ENCODE data around the gene VBP1. TPM values are rescaled to one million over a fixed set of nuclear protein-coding genes. Genes with fewer than 3 reads are reported as not detected.

Gene VBP1
- polyA plus RNA-seq, 3 donors: 9.4 to 65.9 (median 61.1) TPM

DNA sequence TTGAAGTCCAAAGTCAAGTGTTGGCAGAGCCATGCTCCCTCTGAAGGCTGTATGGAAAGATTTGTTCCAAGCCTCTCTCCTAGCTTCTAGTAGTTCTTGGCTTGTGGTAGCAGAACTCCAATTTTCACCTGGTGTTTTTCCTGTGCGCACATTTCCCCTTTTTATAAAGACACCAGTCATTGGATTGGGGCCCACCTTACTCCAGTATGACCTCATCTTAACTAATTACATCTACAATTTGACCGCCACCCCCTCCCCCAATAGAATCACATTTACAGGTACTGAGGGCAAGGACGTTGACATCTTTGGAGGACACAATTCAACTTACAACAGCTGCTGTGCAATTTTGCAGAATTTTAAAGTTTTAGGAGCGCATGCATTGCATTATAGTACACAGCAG lies 31.2 kb downstream of the VBP1 start:
- H3K36me3 ChIP-seq (replicated peaks in 1 of 2; ENCODE audit: control insufficient read depth in 1 of 2, insufficient read depth in 2 of 2, low read length in 2 of 2): no peaks in the 10 kb centered on the region
- no peak for DNase-seq
- no peaks in the 10 kb centered on the region for H3K9me3 ChIP-seq (replicated peaks in 1 of 2; ENCODE audit: control insufficient read depth in 1 of 2, insufficient read depth in 1 of 2, low read length in 2 of 2)
- no peaks in the 10 kb centered on the region for H3K36me3 Mint-ChIP-seq
- H3K27me3 ChIP-seq (ENCODE audit: control insufficient read depth in 2 of 2, insufficient read depth in 2 of 2, low read length in 2 of 2): no peaks in the 10 kb centered on the region
- intact Hi-C loops (cut with micrococcal nuclease): no loop called here
- peaks cover 7 to 12% of the 10 kb centered on the region in 2 donors for H3K4me1 ChIP-seq (ENCODE audit: control insufficient read depth in 1 of 2, insufficient read depth in 2 of 2, low read length in 2 of 2)
- no peak overlapping the region for H3K4me3 ChIP-seq (replicated peaks in 1 of 3; ENCODE audit: low read depth in 2 of 3, low read length in 3 of 3)
- no peak overlapping the region for H3K9ac ChIP-seq (ENCODE audit: insufficient read depth, low read length, poor library complexity, severe bottlenecking)
- TF ChIP-seq, protein P1, sequence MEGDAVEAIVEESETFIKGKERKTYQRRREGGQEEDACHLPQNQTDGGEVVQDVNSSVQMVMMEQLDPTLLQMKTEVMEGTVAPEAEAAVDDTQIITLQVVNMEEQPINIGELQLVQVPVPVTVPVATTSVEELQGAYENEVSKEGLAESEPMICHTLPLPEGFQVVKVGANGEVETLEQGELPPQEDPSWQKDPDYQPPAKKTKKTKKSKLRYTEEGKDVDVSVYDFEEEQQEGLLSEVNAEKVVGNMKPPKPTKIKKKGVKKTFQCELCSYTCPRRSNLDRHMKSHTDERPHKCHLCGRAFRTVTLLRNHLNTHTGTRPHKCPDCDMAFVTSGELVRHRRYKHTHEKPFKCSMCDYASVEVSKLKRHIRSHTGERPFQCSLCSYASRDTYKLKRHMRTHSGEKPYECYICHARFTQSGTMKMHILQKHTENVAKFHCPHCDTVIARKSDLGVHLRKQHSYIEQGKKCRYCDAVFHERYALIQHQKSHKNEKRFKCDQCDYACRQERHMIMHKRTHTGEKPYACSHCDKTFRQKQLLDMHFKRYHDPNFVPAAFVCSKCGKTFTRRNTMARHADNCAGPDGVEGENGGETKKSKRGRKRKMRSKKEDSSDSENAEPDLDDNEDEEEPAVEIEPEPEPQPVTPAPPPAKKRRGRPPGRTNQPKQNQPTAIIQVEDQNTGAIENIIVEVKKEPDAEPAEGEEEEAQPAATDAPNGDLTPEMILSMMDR (IDR thresholded peaks at IDR 0.05): no peak
- H3K27ac Mint-ChIP-seq: no peak overlapping the region
- H3K27ac ChIP-seq (ENCODE audit: low read depth in 1 of 2, low read length in 2 of 2): no peak overlapping the region
- 100% methylated on average over 1 of the region's 4 CpGs for WGBS (ENCODE audit: insufficient coverage)
- no peaks in the 10 kb centered on the region for H3K27me3 Mint-ChIP-seq (ENCODE audit: low read depth in 3 of 3)
- H3K4me2 ChIP-seq (replicated peaks; ENCODE audit: extremely low read depth, low read length, poor library complexity, severe bottlenecking): no peak overlapping the region
- no peak overlapping the region for H2AFZ ChIP-seq (ENCODE audit: insufficient read depth, low read depth, low read length, poor library complexity, severe bottlenecking)
- H3K9me3 Mint-ChIP-seq: peaks cover 0 to 2% (median 0%) of the 10 kb centered on the region in 7 donors
- peaks cover 13% of the 10 kb centered on the region for H3K4me1 Mint-ChIP-seq
- H3K4me3 Mint-ChIP-seq: no peak overlapping the region
- no peaks in the 10 kb centered on the region for H3K79me2 ChIP-seq (ENCODE audit: insufficient read depth, low read length)
- H4K20me1 ChIP-seq (ENCODE audit: insufficient read depth, low read length): no peaks in the 10 kb centered on the region

DNA sequence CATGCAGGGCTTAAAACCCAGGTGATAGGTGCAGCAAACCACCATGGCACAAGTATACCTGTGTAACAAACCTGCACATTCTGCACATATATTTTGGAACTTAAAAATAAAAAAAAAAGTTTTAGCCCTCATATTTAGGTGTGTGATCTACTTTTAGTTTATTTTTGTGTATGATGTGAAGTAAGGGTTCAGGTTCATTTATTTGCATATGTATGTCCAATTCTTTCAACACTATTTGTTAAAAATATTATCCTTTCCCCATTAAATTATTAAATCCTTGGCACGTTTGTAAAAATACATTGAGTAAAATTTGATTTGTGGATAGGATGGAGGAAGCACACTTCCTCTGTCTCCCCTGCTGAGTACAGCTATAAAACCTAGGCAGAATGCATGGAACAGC lies 35.1 kb downstream of the VBP1 start:
- Mint-ChIP-seq H3K36me3 (no peaks in the 10 kb centered on the region), H3K4me1 (no peaks in the 10 kb centered on the region), H3K27ac (no peak overlapping the region), H3K4me3 (no peak overlapping the region), H3K27me3 (ENCODE audit: low read depth in 3 of 3) (no peaks in the 10 kb centered on the region), H3K9me3 (peaks cover 0 to 1% (median 0%) of the 10 kb centered on the region in 7 donors)
- no peak for DNase-seq
- Histone ChIP-seq H3K27me3 (ENCODE audit: control insufficient read depth in 2 of 2, insufficient read depth in 2 of 2, low read length in 2 of 2) (no peaks in the 10 kb centered on the region), H3K4me1 (ENCODE audit: control insufficient read depth in 1 of 2, insufficient read depth in 2 of 2, low read length in 2 of 2) (no peaks in the 10 kb centered on the region), H3K4me2 (replicated peaks; ENCODE audit: extremely low read depth, low read length, poor library complexity, severe bottlenecking) (no peak overlapping the region), H3K4me3 (replicated peaks in 1 of 3; ENCODE audit: low read depth in 2 of 3, low read length in 3 of 3) (no peak overlapping the region), H3K27ac (ENCODE audit: low read depth in 1 of 2, low read length in 2 of 2) (no peak overlapping the region), H2AFZ (ENCODE audit: insufficient read depth, low read depth, low read length, poor library complexity, severe bottlenecking) (no peak overlapping the region), H4K20me1 (ENCODE audit: insufficient read depth, low read length) (no peaks in the 10 kb centered on the region), H3K79me2 (ENCODE audit: insufficient read depth, low read length) (no peaks in the 10 kb centered on the region), H3K9me3 (replicated peaks in 1 of 2; ENCODE audit: control insufficient read depth in 1 of 2, insufficient read depth in 1 of 2, low read length in 2 of 2) (no peaks in the 10 kb centered on the region), H3K36me3 (replicated peaks in 1 of 2; ENCODE audit: control insufficient read depth in 1 of 2, insufficient read depth in 2 of 2, low read length in 2 of 2) (no peaks in the 10 kb centered on the region), H3K9ac (ENCODE audit: insufficient read depth, low read length, poor library complexity, severe bottlenecking) (no peak overlapping the region)
- TF ChIP-seq, protein P1 (IDR thresholded peaks at IDR 0.05): no peak
- intact Hi-C loops (cut with micrococcal nuclease): no loop called here
- no CpG with 5 or more reads among the region's 1 CpG for WGBS (ENCODE audit: insufficient coverage)
